NB4 (cell line): ENCODE data around the gene ST3GAL5.

Experiments
- POLR2A ChIP-seq: IDR thresholded peaks from 2 replicates; pipeline ENCODE4 v1.6.1; 2011; ENCODE audit warnings: mild to moderate bottlenecking; ENCODE audit not compliant: insufficient read length; ENCODE audit errors: extremely low read depth
- TF ChIP-seq, protein P1 (sequence below): IDR thresholded peaks from one replicate; pipeline ENCODE4 v1.5.1; 2012; ENCODE audit warnings: low read depth, low read length
- TF ChIP-seq, protein P2 (sequence below): IDR thresholded peaks from 2 replicates; pipeline ENCODE4 v1.6.1; 2011; ENCODE audit warnings: low read depth, low read length

DNA sequence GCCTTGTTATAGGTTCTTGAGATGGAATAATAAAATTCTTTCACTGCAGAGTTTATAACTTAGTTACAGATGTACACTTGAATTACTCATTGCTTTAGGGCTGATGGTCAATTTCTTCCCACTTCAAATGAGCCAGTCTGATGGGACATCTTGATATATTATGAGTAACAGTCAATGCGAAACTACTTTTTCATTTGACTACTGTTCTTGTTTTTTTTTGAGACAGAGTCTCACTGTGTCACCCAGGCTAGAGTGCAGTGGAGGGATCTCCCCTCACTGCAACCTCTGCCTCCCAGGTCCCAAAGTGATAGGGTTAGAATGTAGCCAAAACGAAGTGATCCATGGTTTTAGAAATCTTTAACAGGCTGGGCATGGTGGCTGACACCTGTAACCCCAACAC lies 57.1 kb downstream of the ST3GAL5 start:
- TF ChIP-seq, protein P1, sequence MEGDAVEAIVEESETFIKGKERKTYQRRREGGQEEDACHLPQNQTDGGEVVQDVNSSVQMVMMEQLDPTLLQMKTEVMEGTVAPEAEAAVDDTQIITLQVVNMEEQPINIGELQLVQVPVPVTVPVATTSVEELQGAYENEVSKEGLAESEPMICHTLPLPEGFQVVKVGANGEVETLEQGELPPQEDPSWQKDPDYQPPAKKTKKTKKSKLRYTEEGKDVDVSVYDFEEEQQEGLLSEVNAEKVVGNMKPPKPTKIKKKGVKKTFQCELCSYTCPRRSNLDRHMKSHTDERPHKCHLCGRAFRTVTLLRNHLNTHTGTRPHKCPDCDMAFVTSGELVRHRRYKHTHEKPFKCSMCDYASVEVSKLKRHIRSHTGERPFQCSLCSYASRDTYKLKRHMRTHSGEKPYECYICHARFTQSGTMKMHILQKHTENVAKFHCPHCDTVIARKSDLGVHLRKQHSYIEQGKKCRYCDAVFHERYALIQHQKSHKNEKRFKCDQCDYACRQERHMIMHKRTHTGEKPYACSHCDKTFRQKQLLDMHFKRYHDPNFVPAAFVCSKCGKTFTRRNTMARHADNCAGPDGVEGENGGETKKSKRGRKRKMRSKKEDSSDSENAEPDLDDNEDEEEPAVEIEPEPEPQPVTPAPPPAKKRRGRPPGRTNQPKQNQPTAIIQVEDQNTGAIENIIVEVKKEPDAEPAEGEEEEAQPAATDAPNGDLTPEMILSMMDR, result no peak
- no peak for TF ChIP-seq POLR2A
- TF ChIP-seq, protein P2, sequence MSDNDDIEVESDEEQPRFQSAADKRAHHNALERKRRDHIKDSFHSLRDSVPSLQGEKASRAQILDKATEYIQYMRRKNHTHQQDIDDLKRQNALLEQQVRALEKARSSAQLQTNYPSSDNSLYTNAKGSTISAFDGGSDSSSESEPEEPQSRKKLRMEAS, result no peak
